Transverse colon (tissue), 4 donors: ENCODE data around the gene BNIP1. TPM values are rescaled to one million over a fixed set of nuclear protein-coding genes. Genes with fewer than 3 reads are reported as not detected.
"Not testable (repeated sequence)": the region's sequence is repeated elsewhere in the genome, so short reads cannot be mapped to it uniquely, and the experiment has no call there.

Source experiments
- DNase-seq: peaks from one replicate; pipeline ENCODE4 v3.0.0-alpha.2; 2019
- H3K27ac ChIP-seq, 4 donors: fragments of 200-600 bp; sonication (generic); 2 replicates each; pipeline ENCODE4 v1.5.1; 2016 to 2018; ENCODE audit warnings: inconsistent platforms in 4 of 4
- H3K27me3 ChIP-seq: fragments of 200-600 bp; sonication (generic); 2 replicates; pipeline ENCODE4 v1.5.1; 2017; ENCODE audit warnings: inconsistent platforms
- H3K36me3 ChIP-seq, 4 donors: fragments of 200-600 bp; sonication (generic); 2 replicates each; pipeline ENCODE4 v1.5.1; 2017 to 2019; ENCODE audit warnings: inconsistent platforms in 4 of 4
- H3K4me1 ChIP-seq, 4 donors: fragments of 200-600 bp; sonication (generic); 2 replicates each; pipeline ENCODE4 v1.5.1; 2017 to 2020; ENCODE audit warnings: inconsistent platforms in 4 of 4
- H3K4me3 ChIP-seq, 4 donors: fragments of 200-600 bp; sonication (generic); 1 replicate in 1 of 4; 2 replicates in 3 of 4; pipeline versions ENCODE4 v1.5.1 to v1.6.1; 2017 to 2019; ENCODE audit warnings: inconsistent platforms in 4 of 4
- H3K9me3 ChIP-seq, 2 donors: fragments of 200-600 bp; sonication (generic); 2 replicates each; pipeline ENCODE4 v1.5.1; 2017 to 2019; ENCODE audit warnings: inconsistent platforms in 2 of 2
- EP300 ChIP-seq: sonication (generic); formaldehyde crosslinking; IDR thresholded peaks from one replicate; pipeline ENCODE4 v1.6.1; 2017; ENCODE audit warnings: antibody characterized with exemption, low read depth
- POLR2A ChIP-seq: fragments of 450-650 bp; IDR thresholded peaks from one replicate; pipeline ENCODE4 v1.6.1; 2016; ENCODE audit warnings: antibody characterized with exemption, mild to moderate bottlenecking, moderate library complexity
- POLR2AphosphoS5 ChIP-seq, 3 donors: sonication (generic); formaldehyde crosslinking; IDR thresholded peaks; one replicate each; pipeline ENCODE4 v1.6.1; 2016; ENCODE audit warnings: antibody characterized with exemption in 3 of 3
- WGBS, 2 donors: methylation state at CpG; one replicate each; pipeline ENCODE4 v1.1.5; 2018; ENCODE audit warnings: low coverage in 1 of 2; 5-methylcytosine and 5-hydroxymethylcytosine counted together
- in situ Hi-C, 4 donors: fragments of 200-750 bp; cut with MboI; loops; one replicate each; pipeline versions ENCODE4 v1.15.0 to v1.15.1; 2017; ENCODE audit warnings: low sequenced_read_pairs in 3 of 4, low pct_ligation_motif_present in 1 of 4, low pct_unique_long_range_greater_than_20kb in 1 of 4
- intact Hi-C: fragments of 100-400 bp; cut with DNase I; formaldehyde crosslinking; loops from one replicate; pipeline ENCODE4 v1.15.1; 2023; ENCODE audit warnings: low total_unique reads
- total RNA-seq, 4 donors: library from RNA; depleted of rRNA; stranded (reverse); fragments of >200 nt; gene quantifications; one replicate each; pipeline ENCODE4 v1.1.0, GENCODE V29; 2016
- TF ChIP-seq, protein P1 (sequence below), 5 experiments: fragments of 200-600 bp in 3 of 5; fragments of 450-650 bp in 2 of 5; sonication (generic) in 3 of 5; IDR thresholded peaks; 1 replicate in 2 of 5; 2 replicates in 3 of 5; pipeline ENCODE4 v1.5.1; 2016 to 2017; ENCODE audit warnings: antibody characterized with exemption in 5 of 5, inconsistent platforms in 3 of 5, mild to moderate bottlenecking in 2 of 5, moderate library complexity in 1 of 5

Gene BNIP1
- total RNA-seq, 4 donors from 2014 or later: 6.0 to 7.2 TPM; not detected in 2

DNA sequence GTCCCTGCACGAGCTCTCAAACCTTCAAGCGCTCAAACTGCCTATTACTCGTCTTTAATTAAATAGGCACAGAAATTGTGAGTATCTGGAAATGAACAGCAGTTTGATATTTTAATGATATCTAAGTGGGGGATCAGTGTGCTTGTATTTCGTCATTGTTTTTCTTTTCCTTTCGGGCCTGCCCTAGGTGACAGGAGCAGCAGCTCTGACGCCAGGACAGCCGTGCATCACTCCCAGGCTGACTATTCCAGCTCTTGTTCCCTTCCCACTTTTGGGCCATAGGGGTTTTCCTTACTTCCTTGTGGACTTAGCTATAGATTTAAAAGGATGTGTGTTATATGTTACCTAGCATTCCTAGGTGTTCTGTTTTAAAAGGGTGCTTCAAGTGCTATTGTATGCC, 9.5 kb downstream of the BNIP1 start:
- no peak overlapping the region for H3K4me3 ChIP-seq
- DNase-seq: no peak
- H3K9me3 ChIP-seq: no peaks in the 10 kb centered on the region
- H3K4me1 ChIP-seq: no peaks in the 10 kb centered on the region
- intact Hi-C loops: no loop called here
- no peak overlapping the region for H3K27ac ChIP-seq
- no peaks in the 10 kb centered on the region for H3K27me3 ChIP-seq
- no peak for TF ChIP-seq POLR2AphosphoS5 (IDR thresholded peaks at IDR 0.05)
- TF ChIP-seq, protein P1, sequence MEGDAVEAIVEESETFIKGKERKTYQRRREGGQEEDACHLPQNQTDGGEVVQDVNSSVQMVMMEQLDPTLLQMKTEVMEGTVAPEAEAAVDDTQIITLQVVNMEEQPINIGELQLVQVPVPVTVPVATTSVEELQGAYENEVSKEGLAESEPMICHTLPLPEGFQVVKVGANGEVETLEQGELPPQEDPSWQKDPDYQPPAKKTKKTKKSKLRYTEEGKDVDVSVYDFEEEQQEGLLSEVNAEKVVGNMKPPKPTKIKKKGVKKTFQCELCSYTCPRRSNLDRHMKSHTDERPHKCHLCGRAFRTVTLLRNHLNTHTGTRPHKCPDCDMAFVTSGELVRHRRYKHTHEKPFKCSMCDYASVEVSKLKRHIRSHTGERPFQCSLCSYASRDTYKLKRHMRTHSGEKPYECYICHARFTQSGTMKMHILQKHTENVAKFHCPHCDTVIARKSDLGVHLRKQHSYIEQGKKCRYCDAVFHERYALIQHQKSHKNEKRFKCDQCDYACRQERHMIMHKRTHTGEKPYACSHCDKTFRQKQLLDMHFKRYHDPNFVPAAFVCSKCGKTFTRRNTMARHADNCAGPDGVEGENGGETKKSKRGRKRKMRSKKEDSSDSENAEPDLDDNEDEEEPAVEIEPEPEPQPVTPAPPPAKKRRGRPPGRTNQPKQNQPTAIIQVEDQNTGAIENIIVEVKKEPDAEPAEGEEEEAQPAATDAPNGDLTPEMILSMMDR (IDR thresholded peaks at IDR 0.05): no peak
- no peak for TF ChIP-seq POLR2A
- TF ChIP-seq EP300: no peak
- WGBS, 2 donors: 90% methylated on average over 7 of the region's 7 CpGs
- H3K36me3 ChIP-seq: peaks cover 0 to 26% (median 12%) of the 10 kb centered on the region in 4 donors
- in situ Hi-C loops: no loop called here

DNA sequence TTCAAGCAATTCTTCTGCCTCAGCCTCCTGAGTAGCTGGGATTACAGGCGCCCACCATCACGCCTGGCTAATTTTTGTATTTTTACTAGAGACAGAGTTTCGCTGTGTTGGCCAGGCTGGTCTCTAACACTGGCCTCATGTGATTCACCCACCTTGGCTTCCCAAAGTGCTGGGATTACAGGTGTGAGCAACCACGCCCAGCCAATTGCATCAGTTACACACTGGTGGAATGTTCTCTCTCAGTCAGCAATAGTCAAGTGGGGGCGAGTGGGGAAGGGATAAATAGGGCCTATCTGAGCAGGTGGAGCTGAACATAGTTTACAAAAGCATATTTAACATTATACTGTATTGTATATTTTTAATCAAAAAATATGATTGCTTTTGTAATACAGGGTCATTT, 10.3 kb downstream of the BNIP1 start:
- H3K27me3 ChIP-seq, intact Hi-C loops, H3K27ac ChIP-seq, H3K4me3 ChIP-seq, DNase-seq, H3K9me3 ChIP-seq, H3K4me1 ChIP-seq, in situ Hi-C loops: not testable (repeated sequence)
- H3K36me3 ChIP-seq: peaks cover 0 to 23% (median 9%) of the 10 kb centered on the region in 4 donors
- WGBS, 2 donors: 90% methylated on average over 5 of the region's 5 CpGs; no CpG with 5 or more reads in 1 of the 2 donors

DNA sequence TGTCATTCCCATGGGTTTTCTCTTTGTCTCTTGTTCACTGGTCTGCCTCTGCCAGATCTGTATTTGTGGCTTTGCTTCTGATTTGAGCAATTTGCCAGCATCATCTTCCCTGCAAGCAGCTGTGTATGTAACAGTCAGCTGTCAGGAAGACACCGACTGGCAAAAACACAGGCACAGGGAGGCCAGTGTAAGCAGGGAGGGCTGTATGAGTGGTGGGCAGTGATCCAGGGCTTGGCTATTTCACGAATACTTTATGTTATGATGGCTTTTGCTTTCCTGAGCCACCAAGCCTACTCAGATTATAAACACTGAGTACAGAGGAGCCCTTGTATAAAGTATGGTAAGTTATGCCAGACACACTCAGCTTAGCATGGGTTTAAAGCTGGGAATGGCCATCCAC, 11.6 kb downstream of the BNIP1 start:
- Histone ChIP-seq H3K4me1 (no peaks in the 10 kb centered on the region), H3K9me3 (no peaks in the 10 kb centered on the region), H3K36me3 (peaks cover 0 to 26% (median 10%) of the 10 kb centered on the region in 4 donors), H3K27me3 (no peaks in the 10 kb centered on the region), H3K4me3 (no peak overlapping the region), H3K27ac (no peak overlapping the region)
- TF ChIP-seq, protein P1 (IDR thresholded peaks at IDR 0.05): no peak
- no peak for TF ChIP-seq EP300
- no peak for TF ChIP-seq POLR2A
- TF ChIP-seq POLR2AphosphoS5 (IDR thresholded peaks at IDR 0.05): no peak
- in situ Hi-C loops: no loop called here
- intact Hi-C loops: no loop called here
- WGBS, 2 donors: 72% methylated on average over 2 of the region's 2 CpGs; no CpG with 5 or more reads in 1 of the 2 donors
- DNase-seq: no peak

- H3K36me3 ChIP-seq: peaks cover 0 to 31% (median 13%) of the 10 kb centered on the region in 4 donors
- intact Hi-C loops: no loop called here
- in situ Hi-C loops: no loop called here
Measured at GRCh38 chr5:173158366-173158765, 14.0 kb downstream of the BNIP1 start.

DNA sequence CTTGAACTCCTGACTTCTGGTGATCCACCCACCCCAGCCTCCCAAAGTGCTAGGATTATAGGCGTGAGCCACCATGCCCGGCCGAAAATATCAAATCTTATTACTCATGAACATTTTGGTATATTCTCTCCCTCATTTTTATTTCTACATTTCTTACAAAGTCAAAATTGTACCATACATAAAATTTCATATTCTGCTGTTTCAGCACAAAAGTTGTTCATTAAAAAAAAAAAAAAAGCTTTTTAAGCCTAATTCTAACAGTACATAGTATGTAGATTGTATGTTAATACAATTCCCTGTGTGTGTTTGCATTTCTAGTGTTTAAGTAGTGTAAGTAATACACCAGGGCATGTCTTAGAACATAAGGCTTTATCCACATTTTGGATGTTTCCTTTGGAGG, 14.9 kb downstream of the BNIP1 start:
- Histone ChIP-seq H3K36me3 (peaks cover 0 to 30% (median 12%) of the 10 kb centered on the region in 4 donors), H3K27me3 (no peaks in the 10 kb centered on the region), H3K4me1 (no peaks in the 10 kb centered on the region), H3K9me3 (no peaks in the 10 kb centered on the region), H3K4me3 (no peak overlapping the region), H3K27ac (no peak overlapping the region)
- TF ChIP-seq, protein P1 (IDR thresholded peaks at IDR 0.05): no peak
- TF ChIP-seq POLR2A: no peak
- TF ChIP-seq POLR2AphosphoS5 (IDR thresholded peaks at IDR 0.05): no peak
- TF ChIP-seq EP300: no peak
- intact Hi-C loops (no loop called here), in situ Hi-C loops (no loop called here)
- DNase-seq: no peak
- WGBS, 2 donors: 100% methylated on average over 3 of the region's 3 CpGs

More at GRCh38 chr5:173158366-173158765, 14.0 kb downstream of the BNIP1 start:
- WGBS, 2 donors: 92 to 94% methylated on average over 3 to 8 of the region's 8 CpGs
- Histone ChIP-seq H3K9me3 (no peaks in the 10 kb centered on the region), H3K4me1 (no peaks in the 10 kb centered on the region), H3K27me3 (no peaks in the 10 kb centered on the region), H3K27ac (no peak overlapping the region), H3K4me3 (no peak overlapping the region)
- no peak for DNase-seq
- no peak for TF ChIP-seq POLR2AphosphoS5 (IDR thresholded peaks at IDR 0.05)
